Suprapubic skin (tissue), 4 donors: ENCODE measurements around the gene COL23A1. TPM values are rescaled to one million over a fixed set of nuclear protein-coding genes. Genes with fewer than 3 reads are reported as not detected.
A peak's percentile ranks its signal among the peaks of the same experiment; 100 is the strongest.
"Not testable (repeated sequence)": the region's sequence is repeated elsewhere in the genome, so short reads cannot be mapped to it uniquely, and the experiment has no call there.

Experiments used
- DNase-seq, 2 donors: peaks; one replicate each; pipeline ENCODE4 v3.0.0-alpha.2; 2019; ENCODE audit warnings: low spot score in 2 of 2
- H3K27ac ChIP-seq: fragments of 200-600 bp; sonication (generic); one replicate; pipeline ENCODE4 v1.5.1; 2019
- H3K27me3 ChIP-seq: fragments of 200-600 bp; sonication (generic); one replicate; pipeline ENCODE4 v1.5.1; 2019
- H3K36me3 ChIP-seq: fragments of 200-600 bp; sonication (generic); one replicate; pipeline ENCODE4 v1.5.1; 2019
- H3K4me1 ChIP-seq: fragments of 200-600 bp; sonication (generic); one replicate; pipeline ENCODE4 v1.5.1; 2019
- H3K4me3 ChIP-seq: fragments of 200-600 bp; sonication (generic); one replicate; pipeline ENCODE4 v1.5.1; 2019; ENCODE audit warnings: mild to moderate bottlenecking
- H3K9me3 ChIP-seq: fragments of 200-600 bp; sonication (generic); one replicate; pipeline ENCODE4 v1.5.1; 2019
- EP300 ChIP-seq: sonication (generic); formaldehyde crosslinking; IDR thresholded peaks from one replicate; pipeline ENCODE4 v1.6.1; 2017; ENCODE audit warnings: antibody characterized with exemption
- POLR2A ChIP-seq, 2 donors: fragments of 450-650 bp; IDR thresholded peaks; one replicate each; pipeline ENCODE4 v1.6.1; 2017; ENCODE audit warnings: antibody characterized with exemption in 2 of 2, mild to moderate bottlenecking in 2 of 2, moderate library complexity in 2 of 2
- POLR2AphosphoS5 ChIP-seq, 3 donors: sonication (generic); formaldehyde crosslinking; IDR thresholded peaks; one replicate each; pipeline ENCODE4 v1.6.1; 2017; ENCODE audit warnings: antibody characterized with exemption in 3 of 3
- WGBS: methylation state at CpG from one replicate; pipeline ENCODE4 v1.1.5; 2018; 5-methylcytosine and 5-hydroxymethylcytosine counted together
- total RNA-seq, 4 donors: library from RNA; depleted of rRNA; stranded (reverse); fragments of >200 nt; gene quantifications; one replicate each; pipeline ENCODE4 v1.1.0, GENCODE V29; 2016
- TF ChIP-seq, protein P1 (sequence below), 2 donors: fragments of 200-600 bp in 1 of 2; fragments of 450-650 bp in 1 of 2; sonication (generic) in 1 of 2; IDR thresholded peaks; one replicate each; pipeline ENCODE4 v1.5.1; 2016 to 2019; ENCODE audit warnings: antibody characterized with exemption in 2 of 2, mild to moderate bottlenecking in 1 of 2, moderate library complexity in 1 of 2

Gene COL23A1
- total RNA-seq, 4 donors from 2014 or later, result 1.6 to 4.4 (median 3.4) TPM

- Histone ChIP-seq H3K4me3 (no peak overlapping the region), H3K27me3 (no peaks in the 10 kb centered on the region), H3K27ac (no peak overlapping the region), H3K36me3 (no peaks in the 10 kb centered on the region), H3K4me1 (no peaks in the 10 kb centered on the region), H3K9me3 (no peaks in the 10 kb centered on the region)
- WGBS, result 92% methylated on average over 10 of the region's 10 CpGs
- TF ChIP-seq POLR2AphosphoS5 (IDR thresholded peaks at IDR 0.05) (no peak), POLR2A (IDR thresholded peaks at IDR 0.05) (no peak), EP300 (no peak)
- TF ChIP-seq, protein P1, sequence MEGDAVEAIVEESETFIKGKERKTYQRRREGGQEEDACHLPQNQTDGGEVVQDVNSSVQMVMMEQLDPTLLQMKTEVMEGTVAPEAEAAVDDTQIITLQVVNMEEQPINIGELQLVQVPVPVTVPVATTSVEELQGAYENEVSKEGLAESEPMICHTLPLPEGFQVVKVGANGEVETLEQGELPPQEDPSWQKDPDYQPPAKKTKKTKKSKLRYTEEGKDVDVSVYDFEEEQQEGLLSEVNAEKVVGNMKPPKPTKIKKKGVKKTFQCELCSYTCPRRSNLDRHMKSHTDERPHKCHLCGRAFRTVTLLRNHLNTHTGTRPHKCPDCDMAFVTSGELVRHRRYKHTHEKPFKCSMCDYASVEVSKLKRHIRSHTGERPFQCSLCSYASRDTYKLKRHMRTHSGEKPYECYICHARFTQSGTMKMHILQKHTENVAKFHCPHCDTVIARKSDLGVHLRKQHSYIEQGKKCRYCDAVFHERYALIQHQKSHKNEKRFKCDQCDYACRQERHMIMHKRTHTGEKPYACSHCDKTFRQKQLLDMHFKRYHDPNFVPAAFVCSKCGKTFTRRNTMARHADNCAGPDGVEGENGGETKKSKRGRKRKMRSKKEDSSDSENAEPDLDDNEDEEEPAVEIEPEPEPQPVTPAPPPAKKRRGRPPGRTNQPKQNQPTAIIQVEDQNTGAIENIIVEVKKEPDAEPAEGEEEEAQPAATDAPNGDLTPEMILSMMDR (IDR thresholded peaks at IDR 0.05), result no peak
- peak in 1 of 2 donors; percentile 18 for DNase-seq
These were observed 97.9 kb downstream of the COL23A1 start for GRCh38 chr5:178492278-178492677.

GRCh38 chr5:178490935-178491652 lies 99.1 kb downstream of the COL23A1 start:
- Histone ChIP-seq H3K27me3 (no peaks in the 10 kb centered on the region), H3K4me3 (no peak overlapping the region), H3K4me1 (no peaks in the 10 kb centered on the region), H3K27ac (no peak overlapping the region), H3K9me3 (no peaks in the 10 kb centered on the region), H3K36me3 (no peaks in the 10 kb centered on the region)
- TF ChIP-seq, protein P1 (IDR thresholded peaks at IDR 0.05), result no peak
- TF ChIP-seq POLR2AphosphoS5 (IDR thresholded peaks at IDR 0.05) (no peak), EP300 (no peak), POLR2A (IDR thresholded peaks at IDR 0.05) (no peak)
- peak in 1 of 2 donors; percentile 7 for DNase-seq
- WGBS, result 84% methylated on average over 11 of the region's 11 CpGs

DNA sequence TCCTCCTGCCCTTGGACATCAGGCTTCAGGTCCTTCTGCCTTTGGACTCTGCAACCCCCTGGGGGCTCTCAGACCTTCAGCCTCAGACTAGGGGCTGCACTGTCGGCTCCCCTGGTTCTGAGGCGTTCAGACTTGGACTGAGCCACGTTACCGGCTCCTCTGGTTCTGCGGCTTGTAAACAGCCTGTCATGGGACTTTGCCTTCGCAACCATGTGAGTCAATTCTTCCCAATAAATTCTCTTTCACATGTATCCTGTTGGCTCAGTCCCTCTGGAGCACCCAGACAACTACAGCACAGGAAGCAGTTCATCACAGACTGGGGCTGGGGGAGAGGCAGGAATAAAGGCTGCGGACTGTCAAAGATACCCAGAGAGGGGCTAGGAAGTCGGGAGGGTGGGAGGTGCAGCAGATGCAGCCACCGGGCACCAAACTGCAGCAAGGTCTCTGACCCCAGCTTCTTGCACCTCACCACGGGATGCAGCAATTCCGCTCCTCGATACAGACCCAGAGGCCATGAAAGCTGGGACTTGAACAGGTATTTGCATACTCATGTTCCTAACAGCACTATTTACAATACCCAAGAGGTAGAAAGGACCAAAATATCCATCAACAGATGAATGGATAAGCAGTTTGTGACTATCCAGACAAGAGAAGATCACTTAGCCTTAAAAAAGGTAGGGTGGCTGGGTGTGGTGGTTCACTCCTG lies 100.8 kb downstream of the COL23A1 start:
- no peak for TF ChIP-seq EP300
- no peak for TF ChIP-seq POLR2A (IDR thresholded peaks at IDR 0.05)
- TF ChIP-seq, protein P1 (IDR thresholded peaks at IDR 0.05), result no peak
- no peak for TF ChIP-seq POLR2AphosphoS5 (IDR thresholded peaks at IDR 0.05)
- peak in 1 of 2 donors; percentile 34 for DNase-seq
- Histone ChIP-seq H3K4me1 (no peaks in the 10 kb centered on the region), H3K9me3 (no peaks in the 10 kb centered on the region), H3K36me3 (no peaks in the 10 kb centered on the region), H3K27ac (no peak overlapping the region), H3K27me3 (no peaks in the 10 kb centered on the region), H3K4me3 (no peak overlapping the region)
- 82% methylated on average over 12 of the region's 12 CpGs for WGBS

- no peak overlapping the region for H3K27ac ChIP-seq
- H3K9me3 ChIP-seq, result no peaks in the 10 kb centered on the region
- no peak overlapping the region for H3K4me3 ChIP-seq
- H3K27me3 ChIP-seq, result no peaks in the 10 kb centered on the region
- 73% methylated on average over 6 of the region's 8 CpGs for WGBS
- no peaks in the 10 kb centered on the region for H3K36me3 ChIP-seq
- no peaks in the 10 kb centered on the region for H3K4me1 ChIP-seq
- no peak for TF ChIP-seq POLR2A (IDR thresholded peaks at IDR 0.05)
- peak in 1 of 2 donors; percentile 22 for DNase-seq
These were observed 101.5 kb downstream of the COL23A1 start for GRCh38 chr5:178488696-178489095.

- no peak overlapping the region for H3K4me3 ChIP-seq
- no peak for TF ChIP-seq EP300
- TF ChIP-seq POLR2AphosphoS5 (IDR thresholded peaks at IDR 0.05), result no peak
- no peaks in the 10 kb centered on the region for H3K4me1 ChIP-seq
- H3K9me3 ChIP-seq, result no peaks in the 10 kb centered on the region
- no peak overlapping the region for H3K27ac ChIP-seq
- H3K27me3 ChIP-seq, result no peaks in the 10 kb centered on the region
- WGBS, result 89% methylated on average over 9 of the region's 9 CpGs
- DNase-seq, result peak in 1 of 2 donors; percentile 19
- H3K36me3 ChIP-seq, result no peaks in the 10 kb centered on the region
These were observed 102.1 kb downstream of the COL23A1 start for GRCh38 chr5:178487911-178488600.

DNA sequence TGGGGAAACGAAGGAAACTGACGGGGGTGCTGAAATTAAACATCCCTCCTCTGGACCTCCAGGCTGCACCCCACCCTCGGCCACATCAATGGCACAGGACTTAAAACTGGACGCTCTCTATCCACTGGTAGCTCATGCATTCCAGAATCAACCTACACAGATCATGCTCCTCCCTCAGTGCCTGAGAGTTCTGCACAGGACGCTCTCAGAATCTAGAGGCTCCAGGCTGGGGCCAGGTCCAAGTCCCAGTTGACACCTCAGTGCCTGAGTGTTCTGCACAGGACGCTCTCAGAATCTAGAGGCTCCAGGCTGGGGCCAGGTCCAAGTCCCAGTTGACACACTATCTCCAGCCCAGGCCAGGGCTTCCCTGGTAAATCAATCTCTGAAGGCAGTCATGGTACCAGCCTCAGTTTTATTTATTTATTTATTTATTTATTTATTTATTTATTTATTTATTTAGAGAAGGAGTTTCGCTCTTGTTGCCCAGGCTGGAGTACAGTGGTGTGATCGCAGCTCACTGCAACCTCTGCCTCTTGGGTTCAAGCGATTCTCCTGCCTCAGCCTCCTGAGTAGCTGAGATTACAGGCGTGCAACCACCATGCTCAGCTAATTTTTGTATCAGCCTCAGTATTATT lies 103.2 kb downstream of the COL23A1 start:
- not testable (repeated sequence) for H3K27ac ChIP-seq
- WGBS, result 92% methylated on average over 9 of the region's 10 CpGs

More for the DNA sequence above, 103.2 kb downstream of the COL23A1 start:
- peak in 1 of 2 donors; percentile 19 for DNase-seq
- H3K27me3 ChIP-seq, H3K36me3 ChIP-seq, H3K4me3 ChIP-seq, H3K9me3 ChIP-seq, H3K4me1 ChIP-seq: not testable (repeated sequence)
